Esophagus muscularis mucosa (tissue), 4 donors: ENCODE measurements around the gene MED4. TPM values are rescaled to one million over a fixed set of nuclear protein-coding genes. Genes with fewer than 3 reads are reported as not detected.

Experiments
- DNase-seq: peaks from one replicate; pipeline ENCODE4 v3.0.0-alpha.2; 2017; ENCODE audit errors: extremely low spot score
- H3K27ac ChIP-seq, 4 donors: fragments of 200-600 bp; sonication (generic); replicated peaks in 1 of 4; 1 replicate in 3 of 4; 2 replicates in 1 of 4; pipeline ENCODE4 v1.5.1; 2016 to 2019; ENCODE audit warnings: mild to moderate bottlenecking in 1 of 4
- H3K27me3 ChIP-seq, 4 donors: fragments of 200-600 bp; sonication (generic); one replicate each; pipeline versions ENCODE4 v1.5.1 to v1.6.0; 2016 to 2019
- H3K36me3 ChIP-seq, 4 donors: fragments of 200-600 bp; sonication (generic); one replicate each; pipeline ENCODE4 v1.5.1; 2016 to 2019
- H3K4me1 ChIP-seq, 4 donors: fragments of 200-600 bp; sonication (generic); one replicate each; pipeline ENCODE4 v1.5.1; 2016 to 2019
- H3K4me3 ChIP-seq, 4 donors: fragments of 200-600 bp; sonication (generic); 1 replicate in 2 of 4; 2 replicates in 2 of 4; pipeline ENCODE4 v1.5.1; 2016 to 2019; ENCODE audit warnings: mild to moderate bottlenecking in 4 of 4, moderate library complexity in 1 of 4
- H3K9me3 ChIP-seq, 4 donors: fragments of 200-600 bp; sonication (generic); 1 replicate in 3 of 4; 2 replicates in 1 of 4; pipeline ENCODE4 v1.5.1; 2016 to 2019
- EP300 ChIP-seq: sonication (generic); formaldehyde crosslinking; IDR thresholded peaks from one replicate; pipeline ENCODE4 v1.6.1; 2017; ENCODE audit warnings: antibody characterized with exemption
- POLR2A ChIP-seq: fragments of 450-650 bp; IDR thresholded peaks from one replicate; pipeline ENCODE4 v1.6.1; 2017; ENCODE audit warnings: antibody characterized with exemption, moderate library complexity, mild to moderate bottlenecking, low read depth
- POLR2AphosphoS5 ChIP-seq, 2 donors: sonication (generic); formaldehyde crosslinking; IDR thresholded peaks; one replicate each; pipeline ENCODE4 v1.6.1; 2017; ENCODE audit warnings: antibody characterized with exemption in 2 of 2
- WGBS: methylation state at CpG from one replicate; pipeline ENCODE4 v1.1.5; 2018; 5-methylcytosine and 5-hydroxymethylcytosine counted together
- intact Hi-C: fragments of 100-400 bp; cut with DNase I; formaldehyde crosslinking; loops from one replicate; pipeline ENCODE4 v1.15.1; 2023
- total RNA-seq, 4 donors: library from RNA; depleted of rRNA; stranded (reverse); fragments of >200 nt; gene quantifications; one replicate each; pipeline versions ENCODE4 v1.1.0 to v1.2.1, GENCODE V29; 2016
- TF ChIP-seq, protein P1 (sequence below), 3 experiments: fragments of 200-600 bp in 2 of 3; fragments of 450-650 bp in 1 of 3; sonication (generic) in 2 of 3; IDR thresholded peaks; one replicate each; pipeline ENCODE4 v1.5.1; 2017 to 2019; ENCODE audit warnings: antibody characterized with exemption in 3 of 3, mild to moderate bottlenecking in 2 of 3, moderate library complexity in 1 of 3

The MED4 gene
- total RNA-seq, 4 donors from 2014 or later = 32.0 to 42.1 (median 37.1) TPM

DNA sequence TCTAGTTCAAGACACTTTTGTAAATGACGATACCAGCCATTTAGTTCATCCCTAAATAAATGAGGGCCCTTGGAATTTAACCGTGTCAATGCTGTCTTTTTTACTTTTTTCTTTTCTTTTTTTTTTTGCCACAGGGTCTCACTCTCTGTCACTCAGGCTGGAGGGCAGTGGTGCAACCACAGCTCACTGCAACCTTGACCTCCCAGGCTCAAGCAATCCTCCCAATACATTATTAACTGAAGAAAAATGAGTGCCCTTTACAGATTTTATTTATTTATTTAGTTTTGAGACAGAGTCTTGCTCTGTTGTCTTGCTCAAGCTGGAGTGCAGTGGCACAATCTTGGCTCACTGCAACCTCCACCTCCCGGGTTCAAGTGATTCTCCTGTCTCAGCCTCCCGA, 2.9 kb upstream of the MED4 start:
- WGBS = 80% methylated on average over 4 of the region's 4 CpGs
- H3K27me3 ChIP-seq = no peaks in the 10 kb centered on the region
- DNase-seq = no peak
- no peaks in the 10 kb centered on the region for H3K36me3 ChIP-seq
- no peak overlapping the region for H3K27ac ChIP-seq
- H3K9me3 ChIP-seq = peaks cover 0 to 3% (median 0%) of the 10 kb centered on the region in 4 donors
- intact Hi-C loops = loop anchor here (10.0 kb wide), 2 partner anchors 53 to 137 kb away; partner anchors contain the start of gene ITM2B
- no peak overlapping the region for H3K4me3 ChIP-seq
- TF ChIP-seq POLR2A (no peak), POLR2AphosphoS5 (IDR thresholded peaks at IDR 0.05) (no peak), EP300 (no peak)
- TF ChIP-seq, protein P1, sequence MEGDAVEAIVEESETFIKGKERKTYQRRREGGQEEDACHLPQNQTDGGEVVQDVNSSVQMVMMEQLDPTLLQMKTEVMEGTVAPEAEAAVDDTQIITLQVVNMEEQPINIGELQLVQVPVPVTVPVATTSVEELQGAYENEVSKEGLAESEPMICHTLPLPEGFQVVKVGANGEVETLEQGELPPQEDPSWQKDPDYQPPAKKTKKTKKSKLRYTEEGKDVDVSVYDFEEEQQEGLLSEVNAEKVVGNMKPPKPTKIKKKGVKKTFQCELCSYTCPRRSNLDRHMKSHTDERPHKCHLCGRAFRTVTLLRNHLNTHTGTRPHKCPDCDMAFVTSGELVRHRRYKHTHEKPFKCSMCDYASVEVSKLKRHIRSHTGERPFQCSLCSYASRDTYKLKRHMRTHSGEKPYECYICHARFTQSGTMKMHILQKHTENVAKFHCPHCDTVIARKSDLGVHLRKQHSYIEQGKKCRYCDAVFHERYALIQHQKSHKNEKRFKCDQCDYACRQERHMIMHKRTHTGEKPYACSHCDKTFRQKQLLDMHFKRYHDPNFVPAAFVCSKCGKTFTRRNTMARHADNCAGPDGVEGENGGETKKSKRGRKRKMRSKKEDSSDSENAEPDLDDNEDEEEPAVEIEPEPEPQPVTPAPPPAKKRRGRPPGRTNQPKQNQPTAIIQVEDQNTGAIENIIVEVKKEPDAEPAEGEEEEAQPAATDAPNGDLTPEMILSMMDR (IDR thresholded peaks at IDR 0.05) = no peak
- H3K4me1 ChIP-seq = peaks cover 5 to 19% (median 18%) of the 10 kb centered on the region in 4 donors

DNA sequence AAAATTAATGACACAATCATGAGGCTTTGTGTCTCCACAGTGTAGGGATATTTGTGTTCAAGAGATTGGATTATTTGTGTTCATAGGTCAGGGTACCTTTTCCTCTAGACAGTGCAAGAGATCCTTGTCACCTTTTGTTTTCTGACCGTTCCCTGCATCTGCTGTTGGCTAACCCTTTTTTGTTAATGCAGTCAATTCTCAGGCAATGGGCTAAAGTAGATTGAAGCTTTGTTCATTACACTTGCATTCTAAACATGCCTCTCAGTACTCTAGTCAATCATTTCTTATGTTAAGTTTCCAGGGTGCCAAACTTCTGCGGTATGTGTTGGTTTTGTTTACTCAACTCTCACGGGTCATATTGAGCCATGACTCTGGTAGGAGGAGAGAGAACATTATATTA, 1.8 kb upstream of the MED4 start:
- Histone ChIP-seq H3K36me3 (no peaks in the 10 kb centered on the region), H3K27me3 (no peaks in the 10 kb centered on the region), H3K27ac (no peak overlapping the region), H3K4me3 (no peak overlapping the region), H3K4me1 (peaks cover 6 to 30% (median 29%) of the 10 kb centered on the region in 4 donors), H3K9me3 (peaks cover 0 to 3% (median 0%) of the 10 kb centered on the region in 4 donors)
- intact Hi-C loops = loop anchor here (10.0 kb wide), 2 partner anchors 52 to 138 kb away; partner anchors contain the start of gene ITM2B
- WGBS = 72% methylated on average over 3 of the region's 3 CpGs
- no peak for TF ChIP-seq POLR2AphosphoS5 (IDR thresholded peaks at IDR 0.05)
- TF ChIP-seq, protein P1 (IDR thresholded peaks at IDR 0.05) = no peak
- no peak for TF ChIP-seq EP300
- no peak for TF ChIP-seq POLR2A
- DNase-seq = no peak

- H3K27ac ChIP-seq = peak overlapping the region; percentile 84 to 91 (median 89)
- TF ChIP-seq POLR2AphosphoS5 (IDR thresholded peaks at IDR 0.05) (no peak), EP300 (no peak)
- peaks cover 0 to 3% (median 0%) of the 10 kb centered on the region in 4 donors for H3K9me3 ChIP-seq
- no peaks in the 10 kb centered on the region for H3K27me3 ChIP-seq
- peaks cover 19 to 50% (median 47%) of the 10 kb centered on the region in 4 donors for H3K4me1 ChIP-seq
- H3K36me3 ChIP-seq = no peaks in the 10 kb centered on the region
- intact Hi-C loops = loop anchor here (10.0 kb wide), 2 partner anchors 50 to 140 kb away; partner anchors contain the start of gene ITM2B
- no peak for DNase-seq
- peak overlapping the region; percentile 93 to 98 (median 96) for H3K4me3 ChIP-seq
- under 1% methylated on average over 13 of the region's 14 CpGs for WGBS
These were observed 512 bp downstream of the MED4 start for GRCh38 chr13:48094404-48094780.

- DNase-seq = no peak
- peaks cover 0 to 3% (median 0%) of the 10 kb centered on the region in 4 donors for H3K9me3 ChIP-seq
- intact Hi-C loops = loop anchor here (10.0 kb wide), 2 partner anchors 49 to 141 kb away; partner anchors contain the start of gene ITM2B
- H3K4me3 ChIP-seq = peak overlapping the region; percentile 93 to 98 (median 96)
- peaks cover 19 to 55% (median 54%) of the 10 kb centered on the region in 4 donors for H3K4me1 ChIP-seq
- 82% methylated on average over 9 of the region's 9 CpGs for WGBS
- no peak overlapping the region for H3K27ac ChIP-seq
- no peaks in the 10 kb centered on the region for H3K36me3 ChIP-seq
- TF ChIP-seq, protein P1 (IDR thresholded peaks at IDR 0.05) = no peak
- no peak for TF ChIP-seq POLR2A
- TF ChIP-seq POLR2AphosphoS5 (IDR thresholded peaks at IDR 0.05) = no peak
- TF ChIP-seq EP300 = no peak
- H3K27me3 ChIP-seq = no peaks in the 10 kb centered on the region
These were observed 1.3 kb downstream of the MED4 start for GRCh38 chr13:48093588-48093987.

- WGBS = 83% methylated on average over 2 of the region's 2 CpGs
- H3K4me3 ChIP-seq = no peak overlapping the region
- TF ChIP-seq, protein P1 (IDR thresholded peaks at IDR 0.05) = no peak
- TF ChIP-seq POLR2A (no peak), POLR2AphosphoS5 (IDR thresholded peaks at IDR 0.05) (no peak), EP300 (no peak)
- H3K4me1 ChIP-seq = peaks cover 14 to 28% (median 22%) of the 10 kb centered on the region in 4 donors
- peaks cover 8 to 44% (median 28%) of the 10 kb centered on the region in 4 donors for H3K36me3 ChIP-seq
- no peak overlapping the region for H3K27ac ChIP-seq
- no peaks in the 10 kb centered on the region for H3K9me3 ChIP-seq
- intact Hi-C loops = no loop called here
- H3K27me3 ChIP-seq = no peaks in the 10 kb centered on the region
- DNase-seq = no peak
These were observed 8.6 kb downstream of the MED4 start for GRCh38 chr13:48086272-48086671.
